SK-N-MC (cell line): ENCODE results near the gene CFAP74.

Source experiments
- DNase-seq: peaks from one replicate; pipeline ENCODE4 v3.0.0-alpha.2; 2011; ENCODE audit warnings: low read depth, low spot score
- H3K27ac ChIP-seq: fragments of 200-600 bp; sonication (generic); 2 replicates; pipeline ENCODE4 v1.5.1; 2016; ENCODE audit warnings: mixed run types
- H3K36me3 ChIP-seq: fragments of 200-600 bp; sonication (generic); 2 replicates; pipeline ENCODE4 v1.6.1; 2017; ENCODE audit warnings: antibody characterized with exemption, low read length, mixed read lengths; ENCODE audit not compliant: insufficient read depth
- H3K4me3 ChIP-seq: fragments of 200-600 bp; sonication (generic); 2 replicates; pipeline ENCODE4 v1.5.1; 2016
- H3K9ac ChIP-seq: fragments of 200-600 bp; sonication (generic); 2 replicates; pipeline ENCODE4 v1.8.0; 2017; ENCODE audit warnings: mixed run types, mixed read lengths; ENCODE audit not compliant: insufficient read length
- H3K9me3 ChIP-seq: fragments of 200-600 bp; sonication (generic); 2 replicates; pipeline ENCODE4 v1.6.1; 2017; ENCODE audit warnings: low read depth, mild to moderate bottlenecking, antibody characterized with exemption, low read length, moderate library complexity, mixed read lengths
- EZH2 ChIP-seq: fragments of 200-600 bp; sonication (generic); IDR thresholded peaks from one replicate; pipeline ENCODE4 v1.6.1; 2017; ENCODE audit warnings: antibody characterized with exemption
- FOXP2 ChIP-seq: optimal IDR thresholded peaks from 2 replicates; pipeline ENCODE3; 2011; ENCODE audit warnings: mild to moderate bottlenecking, moderate library complexity; ENCODE audit not compliant: insufficient read depth; ENCODE audit errors: extremely low read length, control extremely low read depth
- POLR2AphosphoS5 ChIP-seq: IDR thresholded peaks from 2 replicates; pipeline ENCODE4 v1.6.1; 2012; ENCODE audit warnings: mild to moderate bottlenecking, low read depth, low read length, borderline replicate concordance

CFAP74 gene

DNA sequence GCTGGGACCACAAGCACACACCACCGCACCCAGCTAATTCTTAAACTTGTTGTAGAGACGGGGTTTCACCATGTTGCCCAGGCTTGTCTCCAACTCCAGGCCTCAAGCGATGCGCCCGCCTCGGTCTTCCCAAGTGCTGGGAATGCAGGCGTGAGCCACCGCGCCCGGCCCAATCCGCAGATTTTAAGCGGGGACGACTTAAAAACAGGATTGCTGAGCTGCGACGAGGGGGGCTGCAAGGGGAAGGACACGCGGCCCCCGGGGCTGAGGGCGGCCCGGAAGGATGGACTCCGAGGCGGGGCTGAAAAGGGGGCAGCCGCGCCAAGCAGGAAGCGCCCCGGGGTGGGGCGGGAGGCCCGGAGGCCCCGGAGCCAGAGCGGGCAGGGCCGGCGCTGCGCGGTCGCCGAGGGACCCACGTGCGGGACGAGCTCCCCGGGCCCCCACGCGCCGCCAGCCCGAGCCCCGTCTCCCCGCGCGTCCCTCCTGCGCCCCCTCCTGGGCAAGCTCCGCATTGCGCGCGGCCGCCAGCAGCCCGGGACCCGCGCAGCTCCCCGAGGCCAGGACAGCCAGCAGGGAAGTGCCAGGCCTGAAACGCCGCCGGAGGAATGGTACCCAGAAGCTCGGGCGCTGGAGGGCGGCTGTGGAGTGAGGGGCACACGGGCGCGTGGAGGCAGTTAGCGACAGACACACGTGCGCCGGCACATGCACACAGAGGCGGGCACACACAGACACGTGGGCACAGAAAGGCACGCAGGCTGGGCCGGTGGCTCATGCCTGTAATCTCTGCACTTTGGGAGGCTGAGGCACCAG lies 41.1 kb upstream of the CFAP74 start:
- Histone ChIP-seq H3K9ac (no peak overlapping the region), H3K9me3 (no peaks in the 10 kb centered on the region), H3K4me3 (peak overlapping the region; percentile 66), H3K27ac (no peak overlapping the region), H3K36me3 (no peaks in the 10 kb centered on the region)
- no peak for DNase-seq
- no peak for TF ChIP-seq FOXP2
- no peak for TF ChIP-seq POLR2AphosphoS5
- no peak for TF ChIP-seq EZH2

DNA sequence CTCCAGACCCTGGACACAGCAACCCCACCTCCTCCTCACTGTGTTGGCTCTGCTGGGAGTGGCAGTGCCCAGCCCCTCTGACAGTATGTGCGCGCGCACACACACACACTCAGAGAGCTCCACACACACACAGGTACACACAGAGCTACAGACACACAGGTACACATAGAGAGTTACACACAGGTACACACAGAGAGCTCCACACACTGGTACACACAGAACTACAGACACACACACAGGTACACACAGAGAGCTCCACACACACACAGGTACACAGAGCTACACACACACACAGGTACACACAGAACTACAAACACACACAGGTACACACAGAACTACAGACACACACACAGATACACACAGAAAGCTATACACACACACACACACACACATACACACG lies 40.3 kb upstream of the CFAP74 start:
- Histone ChIP-seq H3K27ac (no peak overlapping the region), H3K4me3 (no peak overlapping the region), H3K9ac (no peak overlapping the region), H3K9me3 (no peaks in the 10 kb centered on the region), H3K36me3 (no peaks in the 10 kb centered on the region)
- TF ChIP-seq POLR2AphosphoS5 (no peak), EZH2 (no peak), FOXP2 (no peak)
- DNase-seq = no peak

DNA sequence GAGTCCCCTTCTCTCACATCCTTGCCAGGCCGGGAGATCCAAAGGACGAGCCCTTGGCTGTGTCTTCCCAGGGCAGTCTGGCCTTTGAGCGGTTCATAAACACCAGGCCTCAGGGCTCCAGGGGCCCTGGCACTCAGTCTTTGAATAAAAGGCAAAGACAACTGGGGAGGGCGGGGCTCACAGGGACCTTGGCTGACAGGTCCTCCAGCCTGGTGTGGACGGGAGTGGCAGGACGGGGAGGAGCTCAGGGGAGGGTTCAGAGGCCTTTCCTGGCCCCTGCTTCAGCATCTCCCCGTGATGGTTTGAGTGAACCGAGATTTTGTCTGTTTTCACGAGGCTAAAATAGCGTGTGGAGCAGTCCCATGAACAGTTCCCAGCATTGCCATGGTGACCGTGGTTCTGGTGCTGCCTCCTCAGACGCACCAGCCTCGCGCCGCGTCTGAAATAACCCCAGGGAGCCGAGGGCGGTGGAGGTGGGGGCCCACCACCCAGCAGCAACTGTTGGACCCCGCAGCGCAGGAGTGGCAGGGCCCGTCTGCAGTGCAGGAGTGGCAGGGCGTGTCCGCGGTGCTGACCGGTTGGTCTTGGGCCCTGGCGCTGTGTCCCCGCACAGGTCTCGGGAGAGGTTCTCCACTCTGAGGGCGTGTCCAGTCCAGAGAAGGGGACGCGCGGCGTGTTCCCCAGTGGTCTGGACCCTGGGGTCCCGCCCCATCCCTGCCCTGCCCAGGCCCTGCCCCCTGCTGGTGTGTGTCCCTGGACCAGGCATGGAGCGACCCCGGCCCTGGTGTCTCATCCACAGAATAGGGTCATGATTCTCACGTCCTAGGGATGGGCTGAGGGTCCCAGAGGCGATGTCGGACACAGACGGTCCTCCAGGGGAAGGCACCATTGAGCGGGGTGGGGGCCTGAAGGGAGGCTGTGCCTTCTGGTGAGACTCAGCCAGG lies 39.5 kb upstream of the CFAP74 start:
- Histone ChIP-seq H3K27ac (no peak overlapping the region), H3K4me3 (no peak overlapping the region), H3K9me3 (no peaks in the 10 kb centered on the region), H3K9ac (no peak overlapping the region), H3K36me3 (no peaks in the 10 kb centered on the region)
- no peak for TF ChIP-seq EZH2
- no peak for TF ChIP-seq FOXP2
- no peak for TF ChIP-seq POLR2AphosphoS5
- no peak for DNase-seq

DNA sequence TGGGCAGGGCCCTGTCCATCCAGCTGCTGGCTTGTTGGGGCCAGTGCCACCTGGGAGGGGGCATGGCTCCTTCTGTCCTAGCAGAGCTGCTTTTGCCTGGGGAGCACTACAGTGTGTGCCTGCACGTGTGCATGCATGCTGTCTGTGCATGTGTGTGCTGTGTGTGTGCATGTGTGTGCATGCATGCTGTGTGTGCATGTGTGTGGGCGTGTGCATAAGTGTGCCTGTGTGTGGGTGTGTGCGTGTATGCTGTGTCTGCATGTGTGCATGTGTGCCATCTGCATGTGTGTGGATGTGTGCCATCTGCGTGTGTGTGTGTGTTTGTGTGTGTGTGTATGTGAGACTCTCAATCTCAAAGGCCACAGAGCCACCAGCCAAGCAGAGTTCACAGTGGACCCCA lies 38.3 kb upstream of the CFAP74 start:
- Histone ChIP-seq H3K9me3 (no peaks in the 10 kb centered on the region), H3K36me3 (no peaks in the 10 kb centered on the region), H3K4me3 (no peak overlapping the region), H3K27ac (no peak overlapping the region), H3K9ac (no peak overlapping the region)
- TF ChIP-seq EZH2 (no peak), POLR2AphosphoS5 (no peak), FOXP2 (no peak)
- DNase-seq = no peak

DNA sequence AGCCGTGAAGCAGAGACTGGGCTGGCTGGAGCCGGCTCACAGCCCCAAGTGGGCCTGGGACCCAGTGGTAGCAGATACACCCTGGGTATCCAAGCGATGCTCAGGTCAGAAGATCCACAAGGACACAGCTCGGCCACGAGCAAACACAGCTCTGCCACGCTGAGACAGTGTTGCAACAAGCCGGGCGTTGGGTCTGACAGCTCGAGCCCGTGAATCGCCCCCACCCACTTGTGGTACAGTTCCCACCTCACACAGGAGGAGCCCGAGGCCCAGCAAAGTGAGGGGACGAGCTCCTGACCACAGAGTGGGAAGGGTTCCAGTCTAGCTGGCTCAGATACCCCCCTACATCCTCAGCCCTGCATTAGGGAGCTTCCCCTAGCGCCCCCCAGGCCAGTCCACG lies 37.7 kb upstream of the CFAP74 start:
- no peak overlapping the region for H3K9ac ChIP-seq
- TF ChIP-seq FOXP2 (no peak), EZH2 (no peak), POLR2AphosphoS5 (no peak)
- H3K27ac ChIP-seq = no peak overlapping the region
- H3K36me3 ChIP-seq = no peaks in the 10 kb centered on the region
- DNase-seq = no peak
- H3K9me3 ChIP-seq = no peaks in the 10 kb centered on the region
- H3K4me3 ChIP-seq = no peak overlapping the region

DNA sequence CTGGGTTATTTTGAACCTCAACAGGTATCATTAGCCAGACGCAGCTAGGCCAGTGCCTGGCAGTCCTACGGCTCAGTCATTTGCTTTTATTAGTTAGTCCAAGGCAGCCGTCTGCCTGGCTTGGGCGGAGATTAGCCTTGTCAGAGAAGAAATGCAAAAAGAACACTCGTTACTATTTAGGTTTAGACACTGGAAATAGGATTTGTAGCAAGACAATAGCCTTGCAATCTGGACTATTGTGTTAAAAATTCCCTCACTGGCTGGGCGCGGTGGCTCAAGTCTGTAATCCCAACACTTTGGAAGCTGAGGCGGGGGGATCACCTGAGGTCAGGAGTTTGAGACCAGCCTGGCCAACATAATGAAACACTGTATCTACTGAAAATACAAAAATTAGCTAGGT lies 35.7 kb upstream of the CFAP74 start:
- Histone ChIP-seq H3K9me3 (no peaks in the 10 kb centered on the region), H3K4me3 (no peak overlapping the region), H3K9ac (no peak overlapping the region), H3K27ac (no peak overlapping the region), H3K36me3 (no peaks in the 10 kb centered on the region)
- no peak for DNase-seq
- TF ChIP-seq POLR2AphosphoS5 = no peak
- no peak for TF ChIP-seq FOXP2
- TF ChIP-seq EZH2 = no peak

DNA sequence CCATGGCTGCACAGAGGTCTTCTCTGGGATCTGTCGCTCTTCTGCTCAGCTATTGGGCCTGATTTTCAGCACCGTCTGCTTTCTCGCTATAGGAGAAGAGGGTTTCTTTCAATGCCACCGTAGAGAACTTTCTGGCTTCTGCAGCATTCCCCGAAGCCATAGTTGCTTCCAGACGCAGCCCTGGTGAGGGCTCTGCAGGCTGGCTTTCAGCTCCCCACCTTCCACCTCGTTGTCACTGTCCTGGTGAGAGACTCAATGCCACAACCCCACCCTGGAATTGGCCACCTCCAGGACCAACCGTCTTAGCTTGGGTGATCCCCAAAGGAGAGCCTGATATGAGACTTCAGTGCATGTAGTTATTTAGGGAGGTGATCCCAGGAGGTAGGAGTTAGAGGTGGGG lies 34.6 kb upstream of the CFAP74 start:
- DNase-seq = no peak
- no peak for TF ChIP-seq FOXP2
- H3K36me3 ChIP-seq = no peaks in the 10 kb centered on the region
- H3K9me3 ChIP-seq = no peaks in the 10 kb centered on the region
- H3K27ac ChIP-seq = no peak overlapping the region
- H3K4me3 ChIP-seq = no peak overlapping the region
- H3K9ac ChIP-seq = no peak overlapping the region

DNA sequence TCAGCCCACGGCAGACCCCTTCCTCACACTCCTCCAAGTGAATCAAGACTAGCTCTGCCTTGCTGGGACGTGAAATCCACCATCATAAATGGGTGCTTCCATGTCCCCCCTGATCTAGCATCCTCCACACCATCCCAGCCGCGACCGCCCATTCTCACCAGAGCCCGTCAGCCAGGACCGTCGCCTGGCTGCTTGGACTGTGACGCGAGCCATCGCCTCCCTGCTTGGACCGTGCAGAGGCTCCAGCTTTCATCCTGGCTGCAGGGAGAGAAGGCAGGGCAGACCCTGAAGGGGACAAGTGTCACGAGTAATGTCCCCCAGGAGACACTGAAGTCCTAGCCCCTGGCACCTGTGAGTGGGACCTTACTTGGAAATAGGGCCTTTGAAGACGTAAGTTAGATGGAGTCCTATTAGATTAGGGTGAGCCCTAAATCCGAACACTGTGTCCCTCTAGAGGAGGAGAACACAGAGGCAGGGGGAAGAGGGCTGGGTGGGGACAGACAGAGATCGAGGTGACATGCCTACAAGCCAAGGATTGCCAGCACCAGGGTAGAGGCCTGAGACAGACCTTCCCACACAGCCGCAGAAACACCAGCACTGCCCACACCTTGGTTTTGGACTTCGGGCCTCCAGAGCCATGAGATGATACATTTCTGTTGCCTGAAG lies 33.9 kb upstream of the CFAP74 start:
- H3K9ac ChIP-seq = no peak overlapping the region
- H3K27ac ChIP-seq = no peak overlapping the region
- no peak for DNase-seq
- TF ChIP-seq EZH2 = no peak
- TF ChIP-seq FOXP2 = no peak
- TF ChIP-seq POLR2AphosphoS5 = no peak
- H3K4me3 ChIP-seq = no peak overlapping the region
- H3K36me3 ChIP-seq = no peaks in the 10 kb centered on the region
- no peaks in the 10 kb centered on the region for H3K9me3 ChIP-seq
